ENCODE measurements around the gene TNFRSF6B.

GRCh38 chr20:63657260-63657936, 39.1 kb upstream of the TNFRSF6B start:
- no peak for TF ChIP-seq POLR2AphosphoS5 (IDR thresholded peaks at IDR 0.05; ENCODE audit: low read depth, low read length)
- no peak for TF ChIP-seq REST (IDR thresholded peaks at IDR 0.05; ENCODE audit: insufficient read depth in 1 of 2, low read depth in 2 of 2, low read length in 2 of 2)
- no peak for TF ChIP-seq TAF1 (IDR thresholded peaks at IDR 0.05; ENCODE audit: borderline replicate concordance, insufficient read depth, low read length)
- TF ChIP-seq FOXP2 (optimal IDR thresholded peaks at IDR 0.05; ENCODE audit: borderline replicate concordance, extremely low read depth, extremely low read length, insufficient read depth) = peak; percentile 13
- no peak for TF ChIP-seq SIN3A (IDR thresholded peaks at IDR 0.05; ENCODE audit: borderline replicate concordance, insufficient read depth, low read length)

All from PFSK-1 (cell line).